ENCODE measurements around the gene NOS1.
A peak's percentile ranks its signal among the peaks of the same experiment; 100 is the strongest.

NOS1 gene

GRCh38 chr12:117361347-117361751 is at the start of gene NOS1:
NOS1 (minus strand) TSS chr12:117361626; CDS start chr12:117331069, 30,557 bp downstream.
- no peak within 1 kb of the TSS for H3K27ac ChIP-seq
- H3K4me3 ChIP-seq (ENCODE audit: low read depth, low read length) = peak within 1 kb of the TSS; percentile 59
- peaks cover 64% of the 10 kb centered on the region for H3K27me3 ChIP-seq (ENCODE audit: insufficient read depth, low read depth, severe bottlenecking)
- no peaks in the 10 kb centered on the region for H3K36me3 ChIP-seq
- no peak for DNase-seq
- TF ChIP-seq CTCF (IDR thresholded peaks at IDR 0.05; ENCODE audit: low read depth, low read length) = no peak
- H3K9me3 ChIP-seq (ENCODE audit: severe bottlenecking) = no peaks in the 10 kb centered on the region

DNA sequence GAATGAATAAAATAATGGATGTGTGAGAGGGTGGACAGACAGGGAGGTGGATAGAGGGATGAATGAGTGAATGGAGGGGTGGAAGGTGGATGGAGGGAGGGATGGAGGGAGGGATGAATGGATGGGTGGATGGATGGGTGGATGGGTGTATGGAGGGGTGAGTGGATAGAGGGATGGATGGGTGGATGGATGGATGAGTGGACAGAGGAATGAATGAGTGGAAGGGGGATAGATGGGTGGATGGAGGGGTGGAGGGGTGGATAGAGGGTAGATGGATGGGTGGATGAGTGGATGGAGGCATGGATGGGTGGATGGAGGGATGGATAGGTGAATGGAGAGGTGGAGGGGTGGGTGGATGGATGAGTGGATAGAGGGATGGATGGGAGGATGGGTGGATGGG is 47.9 kb upstream of the NOS1 start:
- no peaks in the 10 kb centered on the region for H3K27me3 ChIP-seq (ENCODE audit: insufficient read depth, low read depth, severe bottlenecking)
- no peak for TF ChIP-seq CTCF (IDR thresholded peaks at IDR 0.05; ENCODE audit: low read depth, low read length)
- no peak overlapping the region for H3K4me3 ChIP-seq (ENCODE audit: low read depth, low read length)
- DNase-seq = no peak
- no peak overlapping the region for H3K27ac ChIP-seq
- no peaks in the 10 kb centered on the region for H3K9me3 ChIP-seq (ENCODE audit: severe bottlenecking)
- no peaks in the 10 kb centered on the region for H3K36me3 ChIP-seq

GRCh38 chr12:117408161-117408791 is 46.9 kb upstream of the NOS1 start:
- no peak for TF ChIP-seq CTCF (IDR thresholded peaks at IDR 0.05; ENCODE audit: low read depth, low read length)
- H3K36me3 ChIP-seq = no peaks in the 10 kb centered on the region
- no peaks in the 10 kb centered on the region for H3K27me3 ChIP-seq (ENCODE audit: insufficient read depth, low read depth, severe bottlenecking)
- peaks cover 3% of the 10 kb centered on the region for H3K9me3 ChIP-seq (ENCODE audit: severe bottlenecking)
- DNase-seq = no peak
- no peak overlapping the region for H3K4me3 ChIP-seq (ENCODE audit: low read depth, low read length)
- no peak overlapping the region for H3K27ac ChIP-seq

DNA sequence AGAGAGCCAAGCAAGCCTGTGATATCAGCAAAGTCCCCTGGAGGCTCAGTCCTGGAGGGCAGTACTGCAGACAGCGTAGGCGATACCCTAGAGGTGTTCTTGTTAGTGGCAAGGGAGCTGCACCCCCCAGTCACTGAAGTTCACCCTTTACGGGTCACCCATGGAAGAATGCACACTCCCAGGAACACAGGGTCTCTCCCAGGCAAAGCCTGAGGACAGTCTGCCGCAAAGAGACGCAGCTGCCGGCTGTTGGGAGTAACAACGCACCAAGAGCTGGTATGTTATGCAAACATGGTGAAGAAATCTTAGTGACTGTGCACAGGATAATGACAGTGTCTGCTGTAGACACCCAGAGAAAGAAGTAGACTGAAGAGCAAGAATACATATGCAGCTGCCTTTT is 43.5 kb upstream of the NOS1 start:
- TF ChIP-seq CTCF (IDR thresholded peaks at IDR 0.05; ENCODE audit: low read depth, low read length) = no peak
- no peak overlapping the region for H3K4me3 ChIP-seq (ENCODE audit: low read depth, low read length)
- H3K27me3 ChIP-seq (ENCODE audit: insufficient read depth, low read depth, severe bottlenecking) = no peaks in the 10 kb centered on the region
- no peak overlapping the region for H3K27ac ChIP-seq
- H3K9me3 ChIP-seq (ENCODE audit: severe bottlenecking) = peaks cover 3% of the 10 kb centered on the region
- DNase-seq = no peak
- no peaks in the 10 kb centered on the region for H3K36me3 ChIP-seq

DNA sequence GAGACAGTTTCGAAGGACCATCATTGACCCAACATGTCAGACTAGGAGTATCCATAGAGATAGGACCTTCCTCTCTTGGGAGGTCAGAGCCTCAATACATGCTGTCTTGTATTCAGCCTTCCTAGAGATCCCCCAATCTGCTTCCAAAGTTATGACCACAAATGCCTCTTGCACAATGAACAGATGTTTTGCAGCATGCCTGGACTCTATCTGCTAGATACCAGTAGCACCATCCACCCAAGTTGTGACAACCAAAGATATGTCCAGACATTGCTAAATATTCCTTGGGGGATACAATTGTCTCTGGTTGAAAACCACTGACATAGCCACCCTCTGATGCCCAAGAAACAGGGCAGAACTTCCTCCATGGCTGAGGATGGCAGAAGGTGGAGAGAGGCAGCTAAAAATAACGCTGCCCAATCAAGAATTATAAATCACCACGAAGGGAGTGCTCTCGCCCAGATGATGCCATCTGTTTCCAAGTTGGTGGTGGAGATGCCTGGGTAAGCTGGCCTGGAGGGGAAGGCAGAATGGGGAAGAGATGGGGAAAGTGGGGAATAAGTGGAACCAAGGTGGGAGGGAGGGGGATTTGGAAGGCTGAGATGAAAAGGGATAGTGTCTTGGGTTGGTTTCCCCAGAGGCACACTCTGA is 42.9 kb upstream of the NOS1 start:
- Histone ChIP-seq H3K9me3 (ENCODE audit: severe bottlenecking) (peaks cover 3% of the 10 kb centered on the region), H3K27me3 (ENCODE audit: insufficient read depth, low read depth, severe bottlenecking) (no peaks in the 10 kb centered on the region), H3K36me3 (no peaks in the 10 kb centered on the region), H3K27ac (no peak overlapping the region), H3K4me3 (ENCODE audit: low read depth, low read length) (no peak overlapping the region)
- no peak for TF ChIP-seq CTCF (IDR thresholded peaks at IDR 0.05; ENCODE audit: low read depth, low read length)
- DNase-seq = no peak
